CD4-positive, CD25-positive, alpha-beta regulatory T cell (primary cell): ENCODE results near the gene RBPMS2. TPM values are rescaled to one million over a fixed set of nuclear protein-coding genes. Genes with fewer than 3 reads are reported as not detected.
"Not testable (repeated sequence)": the region's sequence is repeated elsewhere in the genome, so short reads cannot be mapped to it uniquely, and the experiment has no call there.

Experiments used
- ATAC-seq, 2 donors: fragments of 150-1000 bp; cut with Tn5 transposase; one replicate each; pipeline ENCODE4 v1.10.0; 2021; ENCODE audit warnings: low read depth in 2 of 2, moderate number of reproducible peaks in 2 of 2, moderate library complexity in 1 of 2
- DNase-seq, 3 donors: peaks; one replicate each; pipeline versions ENCODE4 v3.0.0 to v3.0.0-alpha.2; 2012 to 2022; ENCODE audit warnings: mixed read lengths in 1 of 3
- H3K27ac ChIP-seq: one replicate; pipeline ENCODE4 v1.7.0; 2013; ENCODE audit warnings: mild to moderate bottlenecking, low read length; ENCODE audit not compliant: insufficient read depth, poor library complexity, severe bottlenecking
- H3K27me3 ChIP-seq: one replicate; pipeline ENCODE4 v1.7.0; 2013; ENCODE audit warnings: low read length; ENCODE audit not compliant: control insufficient read depth, insufficient read depth
- H3K36me3 ChIP-seq: one replicate; pipeline ENCODE4 v1.7.0; 2013; ENCODE audit warnings: mild to moderate bottlenecking, low read length, moderate library complexity; ENCODE audit not compliant: control insufficient read depth, insufficient read depth
- H3K4me1 ChIP-seq: 2 replicates; pipeline ENCODE4 v1.7.0; 2013; ENCODE audit warnings: mild to moderate bottlenecking, low read length; ENCODE audit not compliant: insufficient read depth, control insufficient read depth, poor library complexity, severe bottlenecking
- H3K4me3 ChIP-seq: one replicate; pipeline ENCODE4 v1.7.0; 2013; ENCODE audit warnings: low read depth, mild to moderate bottlenecking, low read length, moderate library complexity
- H3K9me3 ChIP-seq, 2 experiments: 1 replicate in 1 of 2; 2 replicates in 1 of 2; pipeline ENCODE4 v1.7.0; 2013; ENCODE audit warnings: low read length in 2 of 2, mild to moderate bottlenecking in 1 of 2, moderate library complexity in 1 of 2; ENCODE audit not compliant: control insufficient read depth in 2 of 2
- H3K27ac Mint-ChIP-seq, 3 donors: one replicate each; pipeline ENCODE4 v1.8.0; 2020 to 2022; ENCODE audit warnings: mild to moderate bottlenecking in 3 of 3, mixed read lengths in 3 of 3, moderate library complexity in 2 of 3
- H3K27me3 Mint-ChIP-seq: one replicate; pipeline ENCODE4 v1.8.0; 2022; ENCODE audit warnings: mild to moderate bottlenecking, mixed read lengths
- H3K36me3 Mint-ChIP-seq: one replicate; pipeline ENCODE4 v1.8.0; 2020; ENCODE audit warnings: mixed read lengths
- H3K4me1 Mint-ChIP-seq, 4 donors: one replicate each; pipeline ENCODE4 v1.8.0; 2020 to 2022; ENCODE audit warnings: mixed read lengths in 4 of 4, mild to moderate bottlenecking in 1 of 4
- H3K4me3 Mint-ChIP-seq, 4 donors: one replicate each; pipeline ENCODE4 v1.8.0; 2020 to 2022; ENCODE audit warnings: mild to moderate bottlenecking in 4 of 4, mixed read lengths in 4 of 4, moderate library complexity in 3 of 4
- H3K9me3 Mint-ChIP-seq, 7 donors: one replicate each; pipeline ENCODE4 v1.8.0; 2020 to 2022; ENCODE audit warnings: mixed read lengths in 7 of 7, mild to moderate bottlenecking in 3 of 7, moderate library complexity in 2 of 7
- polyA plus RNA-seq, 4 donors: library from polyadenylated mRNA; unstranded; fragments of 300-500 nt; fragmentation: Illumina TruSeq; gene quantifications; one replicate each; pipeline ENCODE4 v1.2.3, GENCODE V29; 2021
- total RNA-seq: library from RNA; stranded (reverse); gene quantifications from one replicate; pipeline ENCODE4 v1.2.3, GENCODE V29; 2022

RBPMS2 gene
- total and polyA plus RNA-seq, 5 donors from 2014 or later = 0.37 TPM; not detected in 4

- Mint-ChIP-seq H3K4me3 (no peak overlapping the region), H3K27ac (no peak overlapping the region), H3K27me3 (peaks cover 28% of the 10 kb centered on the region), H3K4me1 (no peaks in the 10 kb centered on the region), H3K36me3 (no peaks in the 10 kb centered on the region), H3K9me3 (peaks cover 0 to 2% (median 0%) of the 10 kb centered on the region in 7 donors)
- ATAC-seq (no peak), DNase-seq (no peak)
- Histone ChIP-seq H3K4me3 (no peak overlapping the region), H3K27me3 (no peaks in the 10 kb centered on the region), H3K27ac (no peak overlapping the region), H3K36me3 (no peaks in the 10 kb centered on the region), H3K9me3 (no peaks in the 10 kb centered on the region), H3K4me1 (no peaks in the 10 kb centered on the region)
Observed at GRCh38 chr15:64742921-64743320, 32.5 kb downstream of the RBPMS2 start.

- no peaks in the 10 kb centered on the region for H3K9me3 ChIP-seq
- no peak overlapping the region for H3K4me3 ChIP-seq
- Mint-ChIP-seq H3K9me3 (peaks cover 0 to 2% (median 0%) of the 10 kb centered on the region in 7 donors), H3K4me3 (no peak overlapping the region), H3K36me3 (no peaks in the 10 kb centered on the region), H3K27ac (no peak overlapping the region), H3K4me1 (no peaks in the 10 kb centered on the region), H3K27me3 (peaks cover 23% of the 10 kb centered on the region)
- ATAC-seq = no peak
- DNase-seq = no peak
- no peak overlapping the region for H3K27ac ChIP-seq
- H3K27me3 ChIP-seq = no peaks in the 10 kb centered on the region
- H3K4me1 ChIP-seq = no peaks in the 10 kb centered on the region
- no peaks in the 10 kb centered on the region for H3K36me3 ChIP-seq
Observed at GRCh38 chr15:64742385-64742784, 33.0 kb downstream of the RBPMS2 start.

- DNase-seq, H3K4me3 Mint-ChIP-seq, H3K27ac Mint-ChIP-seq, H3K36me3 ChIP-seq, H3K9me3 ChIP-seq, H3K36me3 Mint-ChIP-seq, H3K4me1 ChIP-seq, H3K27me3 ChIP-seq, ATAC-seq, H3K4me1 Mint-ChIP-seq, H3K9me3 Mint-ChIP-seq, H3K27ac ChIP-seq, H3K4me3 ChIP-seq: not testable (repeated sequence)
- peaks cover 21% of the 10 kb centered on the region for H3K27me3 Mint-ChIP-seq
Observed at GRCh38 chr15:64741708-64742107, 33.7 kb downstream of the RBPMS2 start.

GRCh38 chr15:64740311-64741170, 34.8 kb downstream of the RBPMS2 start:
- Mint-ChIP-seq H3K4me3 (no peak overlapping the region), H3K27ac (no peak overlapping the region), H3K9me3 (no peaks in the 10 kb centered on the region), H3K4me1 (no peaks in the 10 kb centered on the region), H3K27me3 (peaks cover 21% of the 10 kb centered on the region), H3K36me3 (no peaks in the 10 kb centered on the region)
- Histone ChIP-seq H3K4me1 (no peaks in the 10 kb centered on the region), H3K9me3 (no peaks in the 10 kb centered on the region), H3K27ac (no peak overlapping the region), H3K4me3 (no peak overlapping the region), H3K27me3 (no peaks in the 10 kb centered on the region), H3K36me3 (no peaks in the 10 kb centered on the region)
- ATAC-seq = no peak
- no peak for DNase-seq

DNA sequence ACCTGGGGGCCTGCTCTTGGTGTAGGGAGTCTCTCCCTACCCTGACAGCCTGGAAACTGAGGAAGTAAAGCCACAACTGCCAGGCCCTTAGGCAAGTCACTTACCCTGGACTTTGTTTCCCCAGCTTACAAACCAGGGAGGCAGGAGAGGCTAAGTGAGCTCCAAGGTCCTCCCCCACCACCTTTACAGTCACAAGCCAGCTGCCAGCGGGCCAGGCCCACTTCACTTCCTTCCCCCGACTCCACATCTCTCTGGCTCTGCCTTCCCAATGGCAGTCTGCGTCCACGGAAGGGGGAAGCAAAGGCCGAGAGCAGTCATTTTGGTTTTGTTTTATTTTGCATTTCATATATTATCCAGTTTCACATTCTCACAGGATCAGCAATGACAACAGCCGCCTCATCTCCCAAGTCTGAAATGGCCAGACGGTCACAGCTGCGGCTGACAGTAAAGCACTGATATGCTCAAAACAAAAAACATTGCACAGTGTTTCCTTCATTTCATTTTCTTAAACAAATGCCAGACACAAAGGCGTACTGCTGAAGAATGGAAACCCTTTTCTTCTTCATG, 35.7 kb downstream of the RBPMS2 start:
- H3K36me3 Mint-ChIP-seq = no peaks in the 10 kb centered on the region
- ATAC-seq = no peak
- H3K4me1 ChIP-seq = no peaks in the 10 kb centered on the region
- H3K4me3 Mint-ChIP-seq = no peak overlapping the region
- no peaks in the 10 kb centered on the region for H3K27me3 ChIP-seq
- no peak for DNase-seq
- H3K4me3 ChIP-seq = no peak overlapping the region
- H3K27ac ChIP-seq = no peak overlapping the region
- no peaks in the 10 kb centered on the region for H3K9me3 Mint-ChIP-seq
- H3K4me1 Mint-ChIP-seq = no peaks in the 10 kb centered on the region
- H3K27me3 Mint-ChIP-seq = peaks cover 21% of the 10 kb centered on the region
- H3K36me3 ChIP-seq = no peaks in the 10 kb centered on the region
- no peaks in the 10 kb centered on the region for H3K9me3 ChIP-seq
- no peak overlapping the region for H3K27ac Mint-ChIP-seq

GRCh38 chr15:64739156-64739555, 36.2 kb downstream of the RBPMS2 start:
- Histone ChIP-seq H3K36me3 (no peaks in the 10 kb centered on the region), H3K4me1 (no peaks in the 10 kb centered on the region), H3K4me3 (no peak overlapping the region), H3K27me3 (no peaks in the 10 kb centered on the region), H3K27ac (no peak overlapping the region), H3K9me3 (no peaks in the 10 kb centered on the region)
- Mint-ChIP-seq H3K9me3 (no peaks in the 10 kb centered on the region), H3K4me3 (no peak overlapping the region), H3K27ac (no peak overlapping the region), H3K4me1 (no peaks in the 10 kb centered on the region), H3K36me3 (no peaks in the 10 kb centered on the region), H3K27me3 (peaks cover 21% of the 10 kb centered on the region)
- DNase-seq = no peak
- ATAC-seq = no peak

- no peaks in the 10 kb centered on the region for H3K36me3 Mint-ChIP-seq
- Histone ChIP-seq H3K4me3 (no peak overlapping the region), H3K36me3 (no peaks in the 10 kb centered on the region), H3K27me3 (no peaks in the 10 kb centered on the region), H3K27ac (no peak overlapping the region), H3K4me1 (no peaks in the 10 kb centered on the region), H3K9me3 (no peaks in the 10 kb centered on the region)
- DNase-seq = no peak
- H3K27ac Mint-ChIP-seq = no peak overlapping the region
- H3K4me3 Mint-ChIP-seq = no peak overlapping the region
- H3K27me3 Mint-ChIP-seq = peaks cover 19% of the 10 kb centered on the region
- no peak for ATAC-seq
- no peaks in the 10 kb centered on the region for H3K9me3 Mint-ChIP-seq
- no peaks in the 10 kb centered on the region for H3K4me1 Mint-ChIP-seq
Observed at GRCh38 chr15:64738226-64739095, 36.9 kb downstream of the RBPMS2 start.
